ENCODE data around the gene MAT2B. TPM values are rescaled to one million over a fixed set of nuclear protein-coding genes. Genes with fewer than 3 reads are reported as not detected.

Gene MAT2B
- total and polyA plus RNA-seq, 2 of the 8 experiments (the other 6 are each of a cell fraction or from before 2014, with no cell fraction given) = 33.9 to 65.2 TPM

- no peak for TF ChIP-seq CHD7 (IDR thresholded peaks at IDR 0.05; ENCODE audit: insufficient replicate concordance, low read length)
- no peak for TF ChIP-seq MAFK (IDR thresholded peaks at IDR 0.05; ENCODE audit: low read depth, low read length)
- TF ChIP-seq ASH2L (IDR thresholded peaks at IDR 0.05; ENCODE audit: low read length) = no peak
- TF ChIP-seq TBP (IDR thresholded peaks at IDR 0.05; ENCODE audit: low read depth, low read length) = no peak
- TF ChIP-seq HDAC2 (IDR thresholded peaks at IDR 0.05; ENCODE audit: borderline replicate concordance in 1 of 2, low read depth in 2 of 2, low read length in 2 of 2) = no peak
- no peak for TF ChIP-seq POLR2AphosphoS5 (IDR thresholded peaks at IDR 0.05; ENCODE audit: low read depth, low read length)
- no peak for TF ChIP-seq TAF1 (IDR thresholded peaks at IDR 0.05; ENCODE audit: low read depth, low read length)
- no peak for TF ChIP-seq CREB1 (IDR thresholded peaks at IDR 0.05)
- no peak for TF ChIP-seq CBX5 (IDR thresholded peaks at IDR 0.05; ENCODE audit: low read depth, low read length)
Observed at GRCh38 chr5:163467682-163468081, 37.7 kb upstream of the MAT2B start (continued).
